Stimulated activated CD8-positive, alpha-beta memory T cell treated with anti-CD3 and anti-CD28 coated beads, Interleukin-12 subunit alpha, Interleukin-12 subunit beta, amount 100 ng/mL, for 4 hours (primary cell): Measurements from ENCODE around the gene TSPOAP1.
"Not testable (repeated sequence)": the region's sequence is repeated elsewhere in the genome, so short reads cannot be mapped to it uniquely, and the experiment has no call there.

Source experiments
- DNase-seq: peaks from one replicate; pipeline ENCODE4 v3.0.0-alpha.2; 2020; ENCODE audit warnings: low read depth

Gene TSPOAP1

GRCh38 chr17:58362368-58363014 is 33.9 kb upstream of the TSPOAP1 start:
- no peak for DNase-seq

- no peak for DNase-seq
Measured at GRCh38 chr17:58360296-58361063, 31.9 kb upstream of the TSPOAP1 start.

DNA sequence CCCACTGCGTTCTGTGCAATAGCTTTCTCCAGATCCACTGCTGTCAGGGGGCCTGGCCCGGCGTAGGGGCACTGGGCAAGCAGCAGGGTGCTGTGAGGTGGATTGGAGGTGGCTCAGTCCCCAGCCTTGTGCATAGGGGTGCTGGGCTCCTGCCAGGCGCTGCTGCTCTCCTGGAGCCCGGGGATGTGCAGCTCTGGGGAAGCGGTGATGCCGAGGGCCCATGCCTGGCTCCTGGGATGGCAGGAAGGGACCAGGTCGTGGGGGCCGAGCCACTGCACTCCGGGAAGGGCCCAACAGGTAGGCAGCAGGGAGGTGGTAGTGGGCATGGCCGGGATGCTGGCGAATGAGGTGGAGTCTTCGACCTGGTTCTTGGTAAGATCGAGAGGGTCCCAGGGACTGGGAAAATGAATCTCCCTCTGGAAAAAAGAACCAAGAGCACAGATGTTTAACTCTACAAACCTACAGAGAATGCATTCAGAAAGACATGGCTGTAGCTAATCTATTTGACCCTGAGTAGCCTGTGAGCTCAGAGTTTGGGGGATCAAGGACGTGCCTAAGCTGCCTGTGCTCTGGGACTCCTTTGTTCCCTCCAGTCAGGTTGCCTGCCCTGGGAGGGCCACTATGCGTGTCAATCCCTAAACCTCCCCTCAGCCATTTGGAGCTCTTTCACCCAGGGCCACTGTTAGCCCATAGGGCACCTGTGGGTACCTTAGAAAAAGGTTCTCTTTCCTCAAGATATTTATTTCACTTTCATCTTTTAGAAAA is 30.0 kb upstream of the TSPOAP1 start:
- DNase-seq, result no peak

DNA sequence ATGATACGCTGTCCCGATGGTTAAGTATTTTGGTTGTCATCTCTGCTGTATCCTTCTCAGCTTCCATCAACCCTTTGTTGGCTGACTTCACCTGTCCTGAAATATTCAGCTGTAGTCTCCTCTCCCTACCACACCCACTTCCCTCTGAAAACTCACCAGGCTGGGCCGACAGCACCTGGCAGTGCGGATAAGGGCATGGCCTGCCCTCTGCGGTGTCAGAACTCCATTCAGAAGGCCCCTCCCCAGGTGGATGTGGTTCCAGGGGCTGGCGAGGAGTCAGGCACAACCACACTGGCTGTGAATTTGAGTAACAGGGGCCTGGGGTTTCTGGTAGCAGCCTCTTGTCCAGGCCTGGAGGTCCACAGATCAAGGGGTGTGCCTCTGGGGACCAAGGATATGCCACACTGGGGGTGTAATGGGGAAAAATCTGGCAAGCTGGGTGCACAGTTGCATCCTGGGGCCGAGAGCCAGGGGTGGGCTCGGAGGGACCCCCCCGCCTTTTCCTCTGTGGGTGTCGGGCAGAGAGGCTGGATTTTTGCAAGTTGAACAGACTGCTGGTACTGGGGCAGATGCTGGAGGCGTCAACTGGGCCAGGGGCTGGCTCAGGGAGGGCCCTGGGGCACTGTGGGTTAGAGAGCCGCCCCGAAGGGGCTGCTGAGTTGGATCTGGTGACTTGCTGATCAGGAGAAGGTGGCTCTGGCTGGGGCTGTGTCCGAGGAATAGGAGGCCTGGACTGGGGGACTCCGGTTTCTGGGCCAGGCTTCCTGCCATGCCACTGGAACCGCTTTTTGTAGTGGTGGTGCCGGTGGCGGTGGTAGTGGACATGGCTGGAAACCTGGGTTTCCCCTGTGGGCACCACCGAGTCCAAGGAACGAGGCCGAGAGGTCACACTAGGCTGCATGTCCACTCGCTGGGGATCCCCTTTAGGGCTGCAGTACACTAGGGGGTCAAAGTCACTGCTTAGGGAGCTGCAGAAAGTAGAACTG is 29.0 kb upstream of the TSPOAP1 start:
- no peak for DNase-seq

DNA sequence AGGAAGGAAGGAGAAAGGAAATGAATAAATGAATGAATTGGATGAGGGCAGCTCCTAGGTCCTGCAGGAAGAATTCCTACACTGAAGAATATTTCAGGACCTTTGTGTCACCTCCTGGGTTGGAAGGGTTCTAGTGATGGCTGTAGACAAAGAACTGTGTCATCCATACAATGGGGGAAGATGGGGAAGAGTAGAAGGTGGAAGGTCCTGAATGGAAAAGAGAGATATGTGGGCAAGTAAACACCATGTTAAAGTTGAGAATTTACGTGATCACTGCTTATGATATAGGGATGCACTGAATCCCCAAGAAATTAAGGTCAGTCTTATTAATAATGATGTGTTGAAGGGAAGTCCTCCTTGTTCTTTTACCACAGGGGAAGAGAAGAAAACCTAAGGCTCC is 27.6 kb upstream of the TSPOAP1 start:
- DNase-seq, result no peak

DNA sequence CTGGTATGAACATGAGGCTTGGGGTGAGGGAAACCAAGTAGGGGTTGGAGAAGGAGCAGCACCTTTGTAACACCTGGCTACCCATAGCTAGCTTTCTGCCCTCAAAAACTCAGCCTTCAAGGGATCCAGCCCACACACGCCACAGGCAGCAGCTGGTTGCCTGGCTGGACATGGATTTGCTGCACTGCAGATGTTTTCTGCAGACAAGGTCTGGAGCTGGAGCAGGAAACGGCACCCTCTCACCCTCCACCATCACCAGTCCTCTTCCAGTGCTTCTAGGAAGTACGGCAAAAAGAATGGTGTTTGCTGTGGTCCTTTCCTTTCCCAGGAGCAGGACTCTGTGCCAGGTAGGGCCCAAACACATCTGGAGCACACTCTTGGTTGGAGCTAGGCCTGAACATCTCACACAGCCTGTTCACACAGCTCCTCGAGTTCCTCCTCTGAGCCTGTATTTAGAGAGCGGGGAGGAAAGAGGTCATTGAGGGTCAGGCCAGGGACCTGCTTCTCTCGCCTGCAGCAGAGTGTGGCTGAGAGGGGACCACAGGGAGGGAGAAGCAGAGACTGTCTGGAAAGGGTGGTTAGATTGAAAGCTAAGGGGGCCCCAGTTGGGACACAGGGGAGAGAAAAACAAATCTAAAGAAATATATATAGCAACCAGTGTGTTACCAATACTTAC is 26.1 kb upstream of the TSPOAP1 start:
- no peak for DNase-seq

DNA sequence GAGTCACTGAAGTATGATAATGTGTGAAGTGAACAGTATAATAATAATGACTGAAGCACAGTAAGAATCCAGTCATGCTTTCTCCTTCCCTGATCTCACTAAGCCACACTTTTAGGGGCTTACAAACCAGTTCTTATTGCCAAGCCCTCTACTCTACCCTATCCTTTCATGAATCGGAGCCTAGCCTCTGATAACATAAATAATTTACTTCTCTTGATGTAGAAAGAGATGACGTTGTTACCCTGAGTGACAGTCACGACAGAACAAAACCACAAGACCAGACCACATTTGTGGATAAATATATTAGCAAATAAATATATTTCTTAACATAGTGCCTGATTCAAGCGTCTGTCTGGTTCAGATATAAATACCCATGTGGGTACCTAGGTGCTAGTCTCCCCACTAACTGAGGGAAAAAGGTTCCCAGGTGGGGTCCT is 24.8 kb upstream of the TSPOAP1 start:
- DNase-seq, result no peak

GRCh38 chr17:58352596-58353388 is 24.2 kb upstream of the TSPOAP1 start:
- no peak for DNase-seq

GRCh38 chr17:58351831-58352595 is 23.4 kb upstream of the TSPOAP1 start, which contains the start of gene SUPT4H1:
SUPT4H1 (minus strand) TSS chr17:58352201; CDS start chr17:58352135, 66 bp downstream.
- peak; percentile 88 for DNase-seq

GRCh38 chr17:58351182-58351581 is 22.6 kb upstream of the TSPOAP1 start:
- DNase-seq, result no peak

DNA sequence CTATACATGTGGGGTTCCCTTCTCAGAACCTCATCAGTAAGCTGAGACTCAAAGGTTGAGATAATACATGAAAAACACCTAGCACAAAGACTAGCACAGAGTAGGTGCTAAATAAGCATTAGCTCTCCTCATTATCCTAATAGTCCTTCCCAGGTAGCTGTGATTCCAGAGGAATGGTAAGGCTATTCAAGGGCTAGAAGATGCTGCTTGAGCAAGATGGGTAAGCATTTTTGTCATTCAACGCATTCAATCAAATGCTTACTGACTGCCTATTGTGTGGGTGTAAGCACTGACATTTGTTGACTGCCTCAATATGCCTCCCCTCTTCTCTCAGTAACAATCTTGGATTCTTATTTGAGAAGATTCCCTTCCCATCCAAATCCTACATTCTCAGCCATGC is 19.4 kb upstream of the TSPOAP1 start:
- no peak for DNase-seq

DNA sequence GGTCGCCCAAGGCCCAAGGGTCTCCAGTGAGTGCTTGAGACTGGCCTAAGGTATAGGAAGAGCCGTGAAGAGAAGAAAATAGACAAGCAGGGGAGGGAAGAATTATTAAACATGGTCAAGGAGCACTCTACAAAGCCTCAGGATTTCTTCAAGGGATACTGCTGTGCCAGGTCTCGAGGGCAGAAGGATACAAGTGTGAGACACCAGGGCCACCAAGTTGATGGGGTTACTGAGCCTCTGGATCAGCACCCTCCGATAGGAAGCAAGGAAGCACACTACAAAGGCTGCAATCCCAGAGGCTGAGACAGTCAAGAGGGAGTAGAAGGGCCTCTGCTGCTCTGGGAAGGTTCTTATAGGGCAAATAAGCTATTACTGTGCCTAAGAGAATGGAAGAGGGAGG is 16.9 kb upstream of the TSPOAP1 start:
- DNase-seq, result no peak

DNA sequence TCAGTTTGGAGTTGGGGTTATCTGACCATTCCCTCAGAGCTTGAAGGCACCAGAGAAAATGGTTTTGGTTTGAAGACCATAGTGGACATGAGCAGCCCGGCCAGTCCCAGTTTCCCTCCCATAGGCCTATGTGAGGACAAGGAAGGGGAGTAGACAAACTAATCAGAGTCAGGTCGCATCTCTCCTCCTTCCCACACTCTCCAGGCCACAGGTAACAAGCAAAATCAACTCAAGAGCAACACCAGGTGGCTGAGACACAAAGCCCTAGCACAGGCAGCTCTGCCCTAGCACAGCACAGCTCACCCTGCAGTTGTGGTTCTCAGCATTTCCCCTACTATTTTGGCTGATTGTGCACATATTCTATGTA is 16.2 kb upstream of the TSPOAP1 start:
- DNase-seq, result peak; percentile 38

GRCh38 chr17:58344047-58344790 is 15.6 kb upstream of the TSPOAP1 start:
- DNase-seq, result peak; percentile 81

DNA sequence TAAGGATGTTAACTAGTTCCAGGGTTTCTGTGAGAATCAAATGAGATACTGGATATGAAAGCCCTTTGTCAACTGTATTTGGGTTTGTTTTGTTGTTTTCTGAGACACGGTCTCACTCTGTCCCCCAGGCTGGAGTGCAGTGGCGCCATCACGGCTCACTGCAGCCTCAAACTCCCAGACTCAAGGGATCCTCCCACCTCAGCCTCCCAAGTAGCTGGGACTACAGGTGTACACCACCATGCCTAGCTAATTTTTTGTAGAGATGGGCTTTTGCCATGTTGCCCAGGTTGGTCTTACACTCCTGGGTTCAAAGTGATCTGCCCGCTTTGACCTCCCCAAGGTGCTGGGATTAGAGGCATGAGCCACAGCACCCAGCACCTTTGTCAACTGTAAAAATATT is 14.5 kb upstream of the TSPOAP1 start:
- DNase-seq, result no peak

DNA sequence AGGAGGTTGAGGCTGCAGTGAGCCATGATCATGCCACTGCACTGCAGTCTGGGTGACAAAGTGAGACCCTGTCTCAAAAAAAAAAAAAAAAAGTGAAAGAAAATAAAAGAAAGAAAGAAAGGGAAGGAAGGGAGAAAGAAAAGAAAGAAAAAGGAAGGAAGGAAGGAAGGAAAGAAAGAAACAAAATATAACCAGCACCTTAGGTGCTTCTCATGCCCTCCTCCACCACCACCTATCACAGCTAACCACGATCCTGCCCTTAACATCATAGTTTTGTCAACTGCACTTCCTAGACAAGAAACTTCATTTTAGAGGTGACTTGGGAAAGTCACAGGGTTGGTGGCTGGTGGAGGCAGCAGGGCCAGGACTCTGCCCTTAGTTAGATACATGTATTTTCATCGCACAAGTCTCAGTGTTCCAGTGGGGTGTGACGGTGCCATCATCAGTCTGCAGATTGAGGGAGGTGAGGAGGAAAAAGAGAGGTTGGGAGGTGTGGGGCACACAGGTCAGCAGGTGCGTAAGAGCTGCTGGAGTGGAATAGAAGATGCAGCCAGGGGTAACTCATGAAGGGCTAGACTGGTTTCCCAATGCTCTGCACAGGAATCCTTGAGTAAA is 13.4 kb upstream of the TSPOAP1 start:
- DNase-seq, result no peak

DNA sequence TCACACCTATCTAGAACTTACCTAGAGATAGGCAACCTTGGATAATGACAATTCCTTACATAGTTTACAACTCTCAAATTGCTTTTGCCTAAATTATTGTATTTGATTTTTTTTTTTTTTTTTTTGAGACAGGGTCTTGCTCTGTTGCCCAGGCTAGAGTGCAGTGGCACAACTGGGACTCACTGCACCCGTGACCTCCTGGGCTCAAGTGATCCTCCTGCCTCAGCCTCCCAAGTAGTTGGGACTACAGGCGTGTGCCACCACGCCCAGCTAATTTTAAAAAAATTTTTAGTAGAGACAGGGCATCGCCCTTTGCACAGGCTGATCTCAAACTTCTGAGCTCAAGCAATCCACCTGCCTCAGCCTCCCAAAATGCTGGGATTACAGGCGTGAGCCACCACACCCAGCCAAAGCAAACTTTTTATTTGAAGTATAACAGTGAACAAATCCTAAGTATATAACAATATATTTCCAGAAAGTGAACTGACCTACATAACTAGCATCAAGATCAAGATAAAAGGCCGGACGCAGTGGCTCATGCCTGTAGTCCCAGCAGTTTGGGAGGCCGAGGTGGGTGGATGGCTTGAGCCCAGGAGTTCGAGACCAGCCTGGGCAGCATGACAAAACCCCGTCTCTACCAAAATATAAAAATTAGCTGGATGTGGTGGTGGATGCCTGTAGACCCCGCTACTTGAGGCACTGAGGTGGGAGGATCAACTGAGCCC is 12.7 kb upstream of the TSPOAP1 start:
- not testable (repeated sequence) for DNase-seq
